ENCODE data around the gene RFPL3.

- TF ChIP-seq, protein P1, sequence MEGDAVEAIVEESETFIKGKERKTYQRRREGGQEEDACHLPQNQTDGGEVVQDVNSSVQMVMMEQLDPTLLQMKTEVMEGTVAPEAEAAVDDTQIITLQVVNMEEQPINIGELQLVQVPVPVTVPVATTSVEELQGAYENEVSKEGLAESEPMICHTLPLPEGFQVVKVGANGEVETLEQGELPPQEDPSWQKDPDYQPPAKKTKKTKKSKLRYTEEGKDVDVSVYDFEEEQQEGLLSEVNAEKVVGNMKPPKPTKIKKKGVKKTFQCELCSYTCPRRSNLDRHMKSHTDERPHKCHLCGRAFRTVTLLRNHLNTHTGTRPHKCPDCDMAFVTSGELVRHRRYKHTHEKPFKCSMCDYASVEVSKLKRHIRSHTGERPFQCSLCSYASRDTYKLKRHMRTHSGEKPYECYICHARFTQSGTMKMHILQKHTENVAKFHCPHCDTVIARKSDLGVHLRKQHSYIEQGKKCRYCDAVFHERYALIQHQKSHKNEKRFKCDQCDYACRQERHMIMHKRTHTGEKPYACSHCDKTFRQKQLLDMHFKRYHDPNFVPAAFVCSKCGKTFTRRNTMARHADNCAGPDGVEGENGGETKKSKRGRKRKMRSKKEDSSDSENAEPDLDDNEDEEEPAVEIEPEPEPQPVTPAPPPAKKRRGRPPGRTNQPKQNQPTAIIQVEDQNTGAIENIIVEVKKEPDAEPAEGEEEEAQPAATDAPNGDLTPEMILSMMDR (IDR thresholded peaks at IDR 0.05; ENCODE audit: extremely low read depth in 1 of 2, insufficient read depth in 1 of 2, low read depth in 1 of 2, low read length in 2 of 2), result no peak
- TF ChIP-seq POLR2A (IDR thresholded peaks at IDR 0.05; ENCODE audit: low read depth, low read length), result no peak
- no peak for TF ChIP-seq MYC (IDR thresholded peaks at IDR 0.05; ENCODE audit: low read depth, low read length)
These were observed 30.6 kb upstream of the RFPL3 start for GRCh38 chr22:32327066-32327465.

Data from endothelial cell of umbilical vein (primary cell).